Activated naive CD8-positive, alpha-beta T cell treated with anti-CD3 and anti-CD28 coated beads, Interleukin-2, amount 10 ng/mL, durations not matched to agents 7 days and 5 days (primary cell): ENCODE data around the gene TMEM88. TPM values are rescaled to one million over a fixed set of nuclear protein-coding genes. Genes with fewer than 3 reads are reported as not detected.

Source experiments
- ATAC-seq: fragments of 150-1000 bp; cut with Tn5 transposase; one replicate; pipeline ENCODE4 v1.10.0; 2021; ENCODE audit warnings: low read depth, moderate library complexity
- POLR2A ChIA-PET: fragments of 350-600 bp; sonication (Branson Sonifier 250); formaldehyde crosslinking; loops from one replicate; lab custom pipeline; 2021; ENCODE audit warnings: antibody characterized with exemption; lab: Charles Lee
- DNase-seq: peaks from one replicate; pipeline ENCODE4 v3.0.0; 2021
- H3K27ac Mint-ChIP-seq: one replicate; pipeline ENCODE4 v1.8.0; 2022; ENCODE audit warnings: mild to moderate bottlenecking, mixed read lengths
- H3K27me3 Mint-ChIP-seq: one replicate; pipeline ENCODE4 v1.8.0; 2022; ENCODE audit warnings: mild to moderate bottlenecking, moderate library complexity, mixed read lengths
- H3K36me3 Mint-ChIP-seq: one replicate; pipeline ENCODE4 v1.8.0; 2021; ENCODE audit warnings: mild to moderate bottlenecking, mixed read lengths
- H3K4me1 Mint-ChIP-seq: one replicate; pipeline ENCODE4 v1.8.0; 2021; ENCODE audit warnings: mixed read lengths
- H3K4me3 Mint-ChIP-seq: one replicate; pipeline ENCODE4 v1.8.0; 2022; ENCODE audit warnings: mild to moderate bottlenecking, moderate library complexity, mixed read lengths
- H3K9me3 Mint-ChIP-seq: one replicate; pipeline ENCODE4 v1.8.0; 2021; ENCODE audit warnings: mixed read lengths
- total RNA-seq, 2 experiments: library from RNA; stranded (reverse); gene quantifications; one replicate each; pipeline ENCODE4 v1.2.3, GENCODE V29; 2021

Gene TMEM88
- total RNA-seq, 2 experiments from 2014 or later = 2.9 to 3.7 TPM

DNA sequence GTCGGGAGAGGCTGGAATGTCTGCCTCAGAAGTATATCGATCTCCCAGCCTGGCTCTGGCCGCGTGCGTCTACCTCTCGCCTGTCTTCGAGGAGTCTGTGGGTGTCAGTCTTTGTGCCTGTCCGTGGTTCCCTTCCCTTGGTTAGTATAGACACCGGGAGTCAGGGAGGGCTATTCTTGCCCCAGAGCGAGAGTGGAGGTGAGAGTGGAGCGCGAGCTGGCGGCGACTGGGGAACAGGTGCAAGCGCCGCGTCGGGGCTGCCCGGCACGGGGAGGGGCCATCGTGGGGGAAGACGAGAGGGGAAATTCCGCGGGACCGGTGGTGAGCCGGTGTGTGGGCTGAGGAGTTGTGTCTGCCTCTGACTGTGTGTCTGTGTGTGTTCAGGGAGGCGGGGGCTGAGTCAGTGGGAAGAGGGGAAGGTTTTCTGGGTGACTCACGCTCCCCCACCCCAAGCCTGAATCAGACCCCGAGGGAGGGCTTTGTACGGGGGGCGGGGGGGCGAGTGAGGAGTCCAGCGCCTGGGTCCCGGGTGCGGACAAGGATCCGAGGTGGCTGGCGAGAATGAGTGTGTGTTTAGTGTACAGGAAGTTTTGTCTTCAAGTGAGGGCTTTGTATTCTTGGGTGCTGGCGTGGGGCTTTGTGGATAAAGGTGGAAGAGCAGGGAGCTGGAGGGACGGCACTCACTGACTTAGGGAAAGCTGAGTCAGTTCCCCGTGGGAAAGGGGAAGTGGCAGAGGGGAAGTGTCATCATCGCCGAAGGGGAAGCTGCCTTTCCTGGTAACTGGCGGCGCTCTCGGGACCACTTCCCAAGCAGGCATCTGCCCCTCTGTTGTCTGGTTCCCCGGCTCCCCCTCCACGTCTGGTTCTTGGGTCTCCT is 12.2 kb upstream of the TMEM88 start:
- POLR2A ChIA-PET = interaction anchor here (0.5 to 1.7 kb wide), 12 partner anchors 8 to 601 kb away, joined by 3 to 6 read pairs (median 3); partner anchors contain the start of genes CNTROB, KDM6B, NAA38 and TRAPPC1
- ATAC-seq = peak; percentile 24
- peaks cover 2% of the 10 kb centered on the region for H3K36me3 Mint-ChIP-seq
- H3K27me3 Mint-ChIP-seq = no peaks in the 10 kb centered on the region
- H3K27ac Mint-ChIP-seq = peak overlapping the region; percentile 99
- H3K4me3 Mint-ChIP-seq = peak overlapping the region; percentile 100
- H3K9me3 Mint-ChIP-seq = no peaks in the 10 kb centered on the region
- H3K4me1 Mint-ChIP-seq = peaks cover 43% of the 10 kb centered on the region
- DNase-seq = peak; percentile 80

DNA sequence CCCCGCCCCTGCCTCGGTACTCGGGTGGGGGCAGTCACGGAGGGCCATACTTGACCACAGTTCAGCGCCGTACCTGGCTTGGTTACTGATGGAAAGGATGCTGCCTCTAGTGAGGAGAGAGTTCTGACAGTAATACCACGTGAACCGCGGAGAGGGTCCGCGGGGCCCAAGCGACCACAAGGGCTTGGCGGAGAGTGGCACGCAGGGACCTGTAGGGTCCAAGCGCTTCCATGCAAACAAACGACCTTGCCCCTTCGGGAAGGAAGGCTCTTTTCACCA is 11.7 kb upstream of the TMEM88 start:
- ATAC-seq (no peak), DNase-seq (no peak)
- Mint-ChIP-seq H3K4me3 (peak overlapping the region; percentile 100), H3K36me3 (peaks cover 2% of the 10 kb centered on the region), H3K27ac (peak overlapping the region; percentile 99), H3K9me3 (no peaks in the 10 kb centered on the region), H3K4me1 (peaks cover 41% of the 10 kb centered on the region), H3K27me3 (no peaks in the 10 kb centered on the region)
- POLR2A ChIA-PET = interaction anchor here (0.7 to 1.7 kb wide), 7 partner anchors 9 to 602 kb away, joined by 3 to 6 read pairs (median 3); partner anchors contain the start of genes KDM6B and NAA38

DNA sequence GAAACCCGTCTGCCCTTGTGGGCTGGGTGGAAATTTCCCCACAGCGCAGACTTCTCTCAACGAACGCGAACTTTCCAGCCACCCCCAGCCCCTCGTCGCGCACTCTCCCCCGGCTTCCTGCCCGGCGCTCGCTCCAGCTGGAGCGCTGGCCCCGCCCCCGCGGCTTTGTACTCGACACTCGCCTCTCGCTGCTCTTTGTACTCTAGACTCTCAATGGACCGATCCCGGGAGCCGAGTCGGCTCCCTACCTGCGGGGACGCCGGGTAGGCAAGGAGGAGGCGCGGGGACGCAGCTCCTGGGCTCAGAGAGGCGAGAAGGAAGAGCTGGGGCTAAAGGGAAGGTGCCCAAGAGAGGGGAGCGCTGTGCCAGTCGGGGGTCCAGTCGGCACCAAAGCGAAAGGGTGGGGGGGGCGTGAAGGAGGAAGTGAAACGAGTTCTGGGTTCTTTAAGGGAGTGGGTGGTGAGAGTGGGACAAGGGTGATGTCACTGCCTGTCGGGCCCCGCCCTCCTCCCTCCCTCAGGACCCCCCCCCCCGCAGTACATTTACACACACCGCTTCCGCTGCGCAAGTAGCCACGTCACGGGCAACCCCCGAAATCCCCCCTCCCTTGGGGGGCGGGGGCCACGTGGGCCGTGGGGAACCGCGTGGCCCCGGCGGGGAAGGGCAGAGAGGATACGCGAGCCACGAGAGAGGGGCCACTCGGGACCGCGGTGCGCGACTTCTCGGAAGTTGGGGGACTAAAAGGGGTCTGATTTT is 11.2 kb upstream of the TMEM88 start:
- no peaks in the 10 kb centered on the region for H3K27me3 Mint-ChIP-seq
- DNase-seq (peak; percentile 82), ATAC-seq (peak; percentile 16)
- peak overlapping the region; percentile 100 for H3K4me3 Mint-ChIP-seq
- H3K9me3 Mint-ChIP-seq = no peaks in the 10 kb centered on the region
- POLR2A ChIA-PET = interaction anchor here (1.0 to 1.7 kb wide), 5 partner anchors 9 to 602 kb away, joined by 3 to 6 read pairs (median 3); partner anchors contain the start of genes KDM6B and NAA38
- H3K36me3 Mint-ChIP-seq = peaks cover 2% of the 10 kb centered on the region
- peaks cover 37% of the 10 kb centered on the region for H3K4me1 Mint-ChIP-seq
- peak overlapping the region; percentile 99 for H3K27ac Mint-ChIP-seq

DNA sequence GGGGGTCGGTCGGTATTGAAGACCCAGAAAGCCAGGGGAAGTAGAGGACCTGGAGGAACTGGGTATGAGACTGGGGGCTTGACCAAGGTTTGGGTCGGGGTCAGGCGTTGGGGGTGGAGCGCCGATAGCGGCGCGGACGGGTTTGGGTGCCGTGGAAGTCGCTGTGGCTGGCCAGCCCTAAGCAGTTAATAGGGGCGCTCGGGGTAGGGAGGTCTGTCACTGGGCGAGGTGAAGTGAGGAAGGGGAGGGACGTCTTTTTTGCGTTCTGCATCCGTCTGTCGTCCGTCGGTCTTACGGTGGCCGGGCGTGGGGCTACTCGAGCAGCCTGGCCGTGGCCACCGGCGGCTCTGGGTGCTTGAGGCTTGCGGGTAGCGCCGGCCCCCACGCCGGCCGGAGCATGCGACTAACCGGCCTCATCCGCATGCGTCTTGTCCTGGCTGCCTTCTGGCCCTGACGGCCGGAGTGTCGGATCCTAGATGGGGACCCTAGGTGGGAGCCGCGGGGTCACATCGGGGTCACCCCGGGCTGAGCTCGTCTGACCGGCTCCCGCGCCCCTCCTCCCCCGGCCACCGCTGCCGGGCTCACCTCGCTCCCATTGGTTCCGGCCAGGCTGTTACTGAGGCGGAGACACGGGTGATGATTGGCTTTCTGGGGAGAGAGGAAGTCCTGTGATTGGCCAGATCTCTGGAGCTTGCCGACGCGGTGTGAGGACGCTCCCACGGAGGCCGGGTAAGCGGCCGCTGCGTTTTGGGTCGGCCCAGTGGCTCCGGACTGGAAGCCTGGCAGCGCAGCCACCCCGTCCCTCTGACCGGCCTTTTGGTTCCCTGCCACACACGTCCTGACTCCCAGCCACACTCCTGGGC is 10.3 kb upstream of the TMEM88 start:
- ATAC-seq (peak; percentile 66), DNase-seq (peak; percentile 82)
- H3K27ac Mint-ChIP-seq = peak overlapping the region; percentile 99
- POLR2A ChIA-PET = interaction anchor here (0.8 to 1.7 kb wide), 7 partner anchors 10 to 329 kb away, joined by 3 to 18 read pairs (median 6); partner anchors contain the start of genes KDM6B, NAA38 and RNF227
- H3K27me3 Mint-ChIP-seq = no peaks in the 10 kb centered on the region
- H3K4me1 Mint-ChIP-seq = peaks cover 30% of the 10 kb centered on the region
- peak overlapping the region; percentile 100 for H3K4me3 Mint-ChIP-seq
- H3K36me3 Mint-ChIP-seq = peaks cover 2% of the 10 kb centered on the region
- H3K9me3 Mint-ChIP-seq = no peaks in the 10 kb centered on the region

DNA sequence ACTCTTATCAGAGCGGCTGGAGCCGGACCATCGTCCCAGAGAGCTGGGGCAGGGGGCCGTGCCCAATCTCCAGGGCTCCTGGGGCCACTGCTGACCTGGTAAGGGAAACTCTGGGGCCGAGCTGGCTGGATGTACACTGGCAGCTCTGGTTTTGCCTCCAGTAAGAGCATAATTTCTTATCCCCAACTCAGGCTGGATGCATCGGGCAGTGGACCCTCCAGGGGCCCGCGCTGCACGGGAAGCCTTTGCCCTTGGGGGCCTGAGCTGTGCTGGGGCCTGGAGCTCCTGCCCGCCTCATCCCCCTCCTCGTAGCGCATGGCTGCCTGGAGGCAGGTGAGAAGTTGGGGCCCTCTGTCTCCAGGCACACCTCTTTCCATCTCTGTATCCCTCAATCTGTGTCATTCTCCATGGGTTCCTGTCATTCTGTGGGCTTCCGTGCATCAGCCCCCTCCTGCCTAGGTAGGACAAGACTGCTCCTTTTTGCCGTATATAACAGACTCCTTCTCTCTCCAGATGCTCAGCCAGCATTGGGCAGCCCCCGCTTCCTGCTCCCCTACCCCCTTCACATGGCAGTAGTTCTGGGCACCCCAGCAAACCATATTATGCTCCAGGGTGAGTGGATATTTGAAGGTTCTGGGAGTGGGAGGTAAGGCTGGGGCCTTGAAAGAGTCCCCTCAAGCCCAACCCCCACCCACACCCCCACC is 9.4 kb upstream of the TMEM88 start:
- POLR2A ChIA-PET = interaction anchor here (0.8 to 1.5 kb wide), 6 partner anchors 11 to 328 kb away, joined by 3 to 18 read pairs (median 5); partner anchors contain the start of genes KDM6B, NAA38 and RNF227
- ATAC-seq (no peak), DNase-seq (no peak)
- H3K4me1 Mint-ChIP-seq = peaks cover 25% of the 10 kb centered on the region
- H3K27me3 Mint-ChIP-seq = no peaks in the 10 kb centered on the region
- H3K4me3 Mint-ChIP-seq = peak overlapping the region; percentile 100
- peak overlapping the region; percentile 99 for H3K27ac Mint-ChIP-seq
- peaks cover 2% of the 10 kb centered on the region for H3K36me3 Mint-ChIP-seq
- H3K9me3 Mint-ChIP-seq = no peaks in the 10 kb centered on the region

DNA sequence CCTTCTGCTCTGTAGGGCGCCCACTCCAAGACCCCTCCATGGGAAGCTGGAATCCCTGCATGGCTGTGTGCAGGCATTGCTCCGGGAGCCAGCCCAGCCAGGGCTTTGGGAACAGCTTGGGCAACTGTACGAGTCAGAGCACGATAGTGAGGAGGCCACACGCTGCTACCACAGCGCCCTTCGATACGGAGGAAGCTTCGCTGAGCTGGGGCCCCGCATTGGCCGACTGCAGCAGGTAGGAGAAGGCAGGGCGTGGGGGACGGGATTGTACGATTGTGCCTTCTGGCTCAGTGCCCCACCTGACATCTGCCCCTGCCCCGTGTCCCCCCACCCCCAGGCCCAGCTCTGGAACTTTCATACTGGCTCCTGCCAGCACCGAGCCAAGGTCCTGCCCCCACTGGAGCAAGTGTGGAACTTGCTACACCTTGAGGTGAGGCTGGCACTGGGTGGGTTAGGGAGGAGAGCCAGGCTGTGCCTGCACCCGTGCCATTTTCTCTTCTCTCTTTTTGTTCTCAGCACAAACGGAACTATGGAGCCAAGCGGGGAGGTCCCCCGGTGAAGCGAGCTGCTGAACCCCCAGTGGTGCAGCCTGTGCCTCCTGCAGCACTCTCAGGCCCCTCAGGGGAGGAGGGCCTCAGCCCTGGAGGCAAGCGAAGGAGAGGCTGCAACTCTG is 8.7 kb upstream of the TMEM88 start:
- peaks cover 24% of the 10 kb centered on the region for H3K4me1 Mint-ChIP-seq
- no peak overlapping the region for H3K27ac Mint-ChIP-seq
- POLR2A ChIA-PET = interaction anchor here (1.5 kb wide), 1 partner anchor 40 kb away, joined by 4 read pairs; no protein-coding TSS in a partner anchor
- peaks cover 2% of the 10 kb centered on the region for H3K36me3 Mint-ChIP-seq
- H3K9me3 Mint-ChIP-seq = no peaks in the 10 kb centered on the region
- no peak overlapping the region for H3K4me3 Mint-ChIP-seq
- ATAC-seq = no peak
- no peak for DNase-seq
- H3K27me3 Mint-ChIP-seq = no peaks in the 10 kb centered on the region

DNA sequence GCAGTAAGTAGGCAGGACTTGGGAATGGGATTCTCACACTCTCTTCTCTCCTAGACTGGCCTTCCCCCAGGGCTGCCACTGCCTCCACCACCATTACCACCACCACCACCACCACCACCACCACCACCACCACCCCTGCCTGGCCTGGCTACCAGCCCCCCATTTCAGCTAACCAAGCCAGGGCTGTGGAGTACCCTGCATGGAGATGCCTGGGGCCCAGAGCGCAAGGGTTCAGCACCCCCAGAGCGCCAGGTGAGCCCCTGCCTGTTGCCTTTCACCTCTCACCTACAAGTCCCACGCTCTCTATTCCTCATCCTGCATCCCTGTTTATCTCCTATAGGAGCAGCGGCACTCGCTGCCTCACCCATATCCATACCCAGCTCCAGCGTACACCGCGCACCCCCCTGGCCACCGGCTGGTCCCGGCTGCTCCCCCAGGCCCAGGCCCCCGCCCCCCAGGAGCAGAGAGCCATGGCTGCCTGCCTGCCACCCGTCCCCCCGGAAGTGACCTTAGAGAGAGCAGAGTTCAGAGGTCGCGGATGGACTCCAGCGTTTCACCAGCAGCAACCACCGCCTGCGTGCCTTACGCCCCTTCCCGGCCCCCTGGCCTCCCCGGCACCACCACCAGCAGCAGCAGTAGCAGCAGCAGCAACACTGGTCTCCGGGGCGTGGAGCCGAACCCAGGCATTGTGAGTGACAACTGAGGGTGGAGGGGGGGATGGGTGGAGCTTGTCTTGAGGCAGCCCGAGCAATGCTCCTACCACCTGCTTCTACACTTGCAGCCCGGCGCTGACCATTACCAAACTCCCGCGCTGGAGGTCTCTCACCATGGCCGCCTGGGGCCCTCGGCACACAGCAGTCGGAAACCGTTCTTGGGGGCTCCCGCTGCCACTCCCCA is 7.9 kb upstream of the TMEM88 start:
- POLR2A ChIA-PET = no interaction called here
- no peaks in the 10 kb centered on the region for H3K27me3 Mint-ChIP-seq
- ATAC-seq (no peak), DNase-seq (no peak)
- H3K9me3 Mint-ChIP-seq = no peaks in the 10 kb centered on the region
- H3K4me3 Mint-ChIP-seq = no peak overlapping the region
- peaks cover 2% of the 10 kb centered on the region for H3K36me3 Mint-ChIP-seq
- H3K27ac Mint-ChIP-seq = no peak overlapping the region
- peaks cover 25% of the 10 kb centered on the region for H3K4me1 Mint-ChIP-seq

DNA sequence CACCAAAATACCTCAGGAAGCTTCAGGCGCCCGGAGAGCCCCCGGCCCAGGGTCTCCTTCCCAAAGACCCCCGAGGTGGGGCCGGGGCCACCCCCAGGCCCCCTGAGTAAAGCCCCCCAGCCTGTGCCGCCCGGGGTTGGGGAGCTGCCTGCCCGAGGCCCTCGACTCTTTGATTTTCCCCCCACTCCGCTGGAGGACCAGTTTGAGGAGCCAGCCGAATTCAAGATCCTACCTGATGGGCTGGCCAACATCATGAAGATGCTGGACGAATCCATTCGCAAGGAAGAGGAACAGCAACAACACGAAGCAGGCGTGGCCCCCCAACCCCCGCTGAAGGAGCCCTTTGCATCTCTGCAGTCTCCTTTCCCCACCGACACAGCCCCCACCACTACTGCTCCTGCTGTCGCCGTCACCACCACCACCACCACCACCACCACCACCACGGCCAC is 6.7 kb upstream of the TMEM88 start:
- peaks cover 20% of the 10 kb centered on the region for H3K4me1 Mint-ChIP-seq
- no peak overlapping the region for H3K4me3 Mint-ChIP-seq
- peaks cover 2% of the 10 kb centered on the region for H3K36me3 Mint-ChIP-seq
- no peaks in the 10 kb centered on the region for H3K27me3 Mint-ChIP-seq
- DNase-seq (no peak), ATAC-seq (no peak)
- H3K27ac Mint-ChIP-seq = no peak overlapping the region
- no peaks in the 10 kb centered on the region for H3K9me3 Mint-ChIP-seq
- POLR2A ChIA-PET = no interaction called here

DNA sequence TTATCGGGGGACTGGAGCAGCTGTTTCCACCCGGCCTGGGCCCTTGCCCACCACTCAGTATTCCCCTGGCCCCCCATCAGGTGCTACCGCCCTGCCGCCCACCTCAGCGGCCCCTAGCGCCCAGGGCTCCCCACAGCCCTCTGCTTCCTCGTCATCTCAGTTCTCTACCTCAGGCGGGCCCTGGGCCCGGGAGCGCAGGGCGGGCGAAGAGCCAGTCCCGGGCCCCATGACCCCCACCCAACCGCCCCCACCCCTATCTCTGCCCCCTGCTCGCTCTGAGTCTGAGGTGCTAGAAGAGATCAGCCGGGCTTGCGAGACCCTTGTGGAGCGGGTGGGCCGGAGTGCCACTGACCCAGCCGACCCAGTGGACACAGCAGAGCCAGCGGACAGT is 6.1 kb upstream of the TMEM88 start:
- no peaks in the 10 kb centered on the region for H3K27me3 Mint-ChIP-seq
- DNase-seq = no peak
- no peak for ATAC-seq
- H3K27ac Mint-ChIP-seq = no peak overlapping the region
- POLR2A ChIA-PET = no interaction called here
- no peak overlapping the region for H3K4me3 Mint-ChIP-seq
- H3K4me1 Mint-ChIP-seq = peaks cover 19% of the 10 kb centered on the region
- H3K9me3 Mint-ChIP-seq = no peaks in the 10 kb centered on the region
- peaks cover 2% of the 10 kb centered on the region for H3K36me3 Mint-ChIP-seq

DNA sequence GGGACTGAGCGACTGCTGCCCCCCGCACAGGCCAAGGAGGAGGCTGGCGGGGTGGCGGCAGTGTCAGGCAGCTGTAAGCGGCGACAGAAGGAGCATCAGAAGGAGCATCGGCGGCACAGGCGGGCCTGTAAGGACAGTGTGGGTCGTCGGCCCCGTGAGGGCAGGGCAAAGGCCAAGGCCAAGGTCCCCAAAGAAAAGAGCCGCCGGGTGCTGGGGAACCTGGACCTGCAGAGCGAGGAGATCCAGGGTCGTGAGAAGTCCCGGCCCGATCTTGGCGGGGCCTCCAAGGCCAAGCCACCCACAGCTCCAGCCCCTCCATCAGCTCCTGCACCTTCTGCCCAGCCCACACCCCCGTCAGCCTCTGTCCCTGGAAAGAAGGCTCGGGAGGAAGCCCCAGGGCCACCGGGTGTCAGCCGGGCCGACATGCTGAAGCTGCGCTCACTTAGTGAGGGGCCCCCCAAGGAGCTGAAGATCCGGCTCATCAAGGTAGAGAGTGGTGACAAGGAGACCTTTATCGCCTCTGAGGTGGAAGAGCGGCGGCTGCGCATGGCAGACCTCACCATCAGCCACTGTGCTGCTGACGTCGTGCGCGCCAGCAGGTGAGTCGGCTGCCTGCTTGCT is 5.6 kb upstream of the TMEM88 start:
- no peak overlapping the region for H3K27ac Mint-ChIP-seq
- POLR2A ChIA-PET = no interaction called here
- no peak overlapping the region for H3K4me3 Mint-ChIP-seq
- peaks cover 16% of the 10 kb centered on the region for H3K4me1 Mint-ChIP-seq
- H3K27me3 Mint-ChIP-seq = no peaks in the 10 kb centered on the region
- no peak for DNase-seq
- no peak for ATAC-seq
- peaks cover 2% of the 10 kb centered on the region for H3K36me3 Mint-ChIP-seq
- no peaks in the 10 kb centered on the region for H3K9me3 Mint-ChIP-seq
